GM21737 (cell line): ENCODE results near the gene SHROOM1.
A peak's percentile ranks its signal among the peaks of the same experiment; 100 is the strongest.

Experiments used
- ATAC-seq: cut with Tn5 transposase; IDR thresholded peaks from one replicate; pipeline ENCODE4 v1.9.1; 2021; ENCODE audit warnings: mild to moderate bottlenecking, moderate library complexity; ENCODE audit not compliant: unreplicated experiment

The SHROOM1 gene

GRCh38 chr5:132825033-132825833, 5.2 kb downstream of the SHROOM1 start:
- no peak for ATAC-seq

GRCh38 chr5:132824426-132824825, 6.0 kb downstream of the SHROOM1 start:
- ATAC-seq: no peak

- no peak for ATAC-seq
Measured at GRCh38 chr5:132823481-132824050, 6.9 kb downstream of the SHROOM1 start.

- no peak for ATAC-seq
Measured at GRCh38 chr5:132822650-132823480, 7.6 kb downstream of the SHROOM1 start.

DNA sequence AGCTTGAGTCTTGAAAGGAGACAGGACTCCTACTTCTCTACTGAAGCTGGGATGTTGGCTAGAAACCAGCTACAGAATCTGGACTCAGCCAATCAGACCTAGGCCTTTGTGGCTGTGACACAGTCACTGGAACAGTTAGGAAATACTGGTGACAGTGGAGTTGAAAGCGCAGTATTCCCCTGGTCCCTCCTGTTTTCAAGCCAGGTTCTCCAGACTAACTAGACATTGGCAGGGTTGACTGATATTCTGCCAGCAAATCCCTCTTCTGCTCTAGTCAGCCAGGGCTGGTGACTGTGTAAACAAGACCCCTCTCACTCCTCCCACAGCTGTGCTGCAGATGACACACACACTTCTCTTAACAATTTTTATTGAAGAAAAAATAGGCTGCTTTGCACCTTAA, 8.7 kb downstream of the SHROOM1 start:
- ATAC-seq: no peak

DNA sequence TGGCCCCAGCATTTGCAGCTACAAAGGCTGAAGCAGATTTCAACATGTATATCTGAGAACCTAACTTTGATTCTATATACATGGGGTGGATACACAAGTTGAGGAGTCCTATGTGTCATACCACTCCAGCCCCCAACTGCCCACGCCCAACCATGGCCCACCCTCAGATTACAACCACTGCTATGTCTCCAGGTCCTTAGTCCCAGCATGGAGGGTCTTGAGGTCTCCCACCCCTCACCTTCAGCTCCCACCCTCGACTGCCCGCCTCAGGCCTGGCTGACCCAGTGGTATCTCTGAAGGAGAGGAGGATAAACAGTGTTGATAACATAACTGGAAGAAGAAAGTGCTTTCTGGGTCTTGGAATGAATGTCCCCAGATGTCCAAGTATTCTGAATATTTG, 9.1 kb downstream of the SHROOM1 start:
- no peak for ATAC-seq

- peak; percentile 60 for ATAC-seq
Measured at GRCh38 chr5:132820162-132820754, 10.2 kb downstream of the SHROOM1 start.

DNA sequence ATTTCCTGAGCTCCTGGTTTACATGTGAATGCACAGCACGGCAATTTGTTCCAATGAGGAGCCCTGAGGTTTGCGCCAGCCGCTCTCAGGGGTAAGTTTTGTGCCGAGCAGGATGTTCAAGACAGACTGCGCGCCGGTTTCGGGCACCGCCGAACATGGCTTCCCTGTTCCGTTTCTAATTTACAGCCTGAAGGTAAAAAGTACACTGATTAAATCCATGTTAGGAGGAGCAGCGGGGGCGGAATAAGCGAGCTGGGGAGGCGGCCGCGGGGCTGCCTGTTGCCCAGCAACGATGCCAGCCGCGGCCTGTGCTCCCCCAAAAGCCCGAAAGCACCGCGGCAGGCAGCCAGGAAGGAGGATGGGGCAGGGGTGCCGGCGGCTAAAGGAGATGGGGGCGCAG, 11.0 kb downstream of the SHROOM1 start:
- no peak for ATAC-seq

GRCh38 chr5:132817011-132817410, 13.4 kb downstream of the SHROOM1 start:
- no peak for ATAC-seq

DNA sequence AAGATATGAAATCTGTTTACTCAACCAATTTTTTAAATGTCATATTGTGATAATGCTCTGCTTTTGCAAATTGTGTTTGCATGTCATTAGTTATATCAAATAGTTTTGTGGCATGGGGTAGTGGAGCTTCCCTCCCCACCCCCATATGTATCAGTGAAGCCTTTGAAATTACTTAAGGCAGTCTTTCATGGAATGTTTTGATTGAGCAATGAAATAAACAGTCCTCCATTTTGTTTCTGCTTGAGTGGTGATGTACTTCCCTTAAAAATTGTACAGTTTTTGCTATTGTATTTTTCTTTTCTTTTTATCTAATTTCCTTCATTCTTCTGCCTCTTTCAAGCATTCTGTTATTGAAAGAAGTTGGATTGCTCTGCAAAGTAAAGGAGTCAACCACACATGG, 13.9 kb downstream of the SHROOM1 start:
- ATAC-seq: no peak

DNA sequence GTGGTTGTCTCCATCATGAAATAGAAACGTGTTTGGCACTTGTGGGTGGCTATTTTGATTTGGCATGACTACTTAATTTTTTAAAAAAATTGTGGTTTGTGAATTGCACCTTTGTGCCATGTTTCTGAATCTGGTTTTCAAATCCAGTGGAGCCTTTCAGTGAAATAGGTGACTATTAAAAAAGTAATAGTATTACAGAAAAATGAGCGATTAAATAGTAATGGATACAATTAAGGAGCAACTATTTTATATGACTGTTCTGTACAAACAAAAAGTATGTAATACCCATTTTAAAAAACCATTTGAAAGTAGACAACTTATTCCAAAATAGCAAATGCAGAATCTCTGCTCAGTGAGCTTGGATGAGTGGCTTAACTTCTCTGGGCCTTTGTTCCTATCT, 14.4 kb downstream of the SHROOM1 start:
- no peak for ATAC-seq

DNA sequence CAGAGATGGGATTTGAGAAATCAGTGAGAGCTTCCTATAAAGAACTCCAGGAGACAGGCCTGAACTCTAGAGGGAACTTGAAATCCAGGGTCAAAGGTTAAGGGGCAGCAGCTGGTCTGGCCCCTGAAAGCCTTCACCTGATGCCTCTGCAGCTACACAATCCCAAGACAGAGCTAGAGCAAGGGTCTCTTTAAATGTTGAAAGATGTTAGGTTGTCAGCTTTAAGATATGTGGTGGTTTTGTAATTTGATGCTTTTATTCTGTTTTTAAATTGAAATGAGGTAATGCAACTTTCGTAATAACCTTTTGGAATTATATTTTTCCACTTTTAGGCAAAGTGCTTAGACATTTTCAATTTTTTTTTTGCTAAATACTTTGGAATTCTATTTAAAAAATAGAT, 15.0 kb downstream of the SHROOM1 start:
- ATAC-seq: no peak

GRCh38 chr5:132814503-132815294, 15.7 kb downstream of the SHROOM1 start:
- ATAC-seq: no peak

GRCh38 chr5:132813599-132814502, 16.6 kb downstream of the SHROOM1 start:
- no peak for ATAC-seq

DNA sequence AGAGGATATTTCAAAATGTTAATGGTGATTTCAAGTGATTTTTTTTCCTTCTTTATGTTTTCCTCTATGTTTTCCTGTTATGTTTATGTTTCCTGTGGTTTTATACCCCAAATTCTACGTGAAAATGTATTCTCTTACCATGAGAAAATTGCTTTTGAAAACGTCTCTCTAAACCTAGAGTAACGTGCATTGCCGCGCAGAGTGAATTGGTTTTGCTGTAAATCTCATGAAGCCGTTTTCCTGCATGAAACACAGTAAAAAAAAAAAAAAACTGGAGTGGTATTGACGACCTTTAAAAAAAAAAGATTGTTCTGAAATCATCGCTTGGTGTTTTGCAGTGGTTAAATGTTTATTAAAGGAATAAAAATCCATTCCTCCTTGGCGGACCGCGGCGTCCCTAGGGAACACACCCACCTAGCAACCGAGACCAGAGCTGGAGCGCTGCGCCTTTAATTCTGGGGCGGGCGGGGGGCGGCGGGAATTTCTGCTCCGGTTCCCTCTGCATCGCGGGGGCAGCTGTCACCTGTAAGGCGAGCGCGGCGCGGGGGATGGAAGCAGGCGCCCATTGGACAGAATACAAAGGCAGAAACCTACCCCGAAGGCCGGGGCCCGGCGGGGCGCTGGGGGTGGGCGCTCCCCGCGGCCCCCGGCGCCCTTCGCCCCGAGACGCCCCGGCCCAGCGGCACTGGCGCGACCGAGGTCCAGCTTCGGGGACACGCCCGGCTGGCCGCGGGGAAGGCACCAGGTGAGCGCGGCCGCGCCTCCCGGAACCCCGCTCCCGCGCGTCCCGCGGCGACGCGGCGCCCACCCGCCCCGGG, 17.5 kb downstream of the SHROOM1 start, which contains the start of gene SOWAHA:
Gene SOWAHA (plus strand): TSS at position 522 of the 818 bp plus-strand sequence. CDS start 320 bp downstream, outside the sequence.
- ATAC-seq: no peak

DNA sequence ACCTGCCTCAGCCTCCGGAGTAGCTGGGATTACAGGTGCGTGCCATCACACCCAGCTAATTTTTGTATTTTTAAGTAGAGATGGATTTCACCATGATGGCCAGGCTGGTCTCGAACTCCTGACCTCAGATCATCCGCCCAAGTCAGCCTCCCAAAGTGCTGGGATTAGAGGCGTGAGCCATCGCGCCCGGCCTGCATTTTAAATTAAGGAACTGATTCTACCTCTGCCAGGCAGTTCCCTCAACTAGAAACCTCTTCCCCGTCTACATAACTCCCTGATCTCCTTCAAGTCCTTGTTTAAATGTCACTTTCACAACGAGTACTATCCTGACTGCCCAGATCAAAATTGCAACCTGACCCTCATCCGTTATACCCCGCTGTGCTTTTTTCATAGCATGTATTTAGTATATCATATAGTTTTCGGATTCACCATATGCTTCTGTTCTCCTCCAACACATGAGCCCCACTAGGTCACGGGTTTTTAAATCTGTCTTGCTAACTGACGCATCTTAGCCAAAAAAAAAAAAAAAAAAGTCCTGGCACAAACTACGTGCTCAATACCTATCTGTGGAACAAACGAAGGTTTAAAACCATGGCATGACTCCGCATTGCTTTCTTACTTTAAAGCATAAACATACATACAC, 18.2 kb downstream of the SHROOM1 start:
- no peak for ATAC-seq

DNA sequence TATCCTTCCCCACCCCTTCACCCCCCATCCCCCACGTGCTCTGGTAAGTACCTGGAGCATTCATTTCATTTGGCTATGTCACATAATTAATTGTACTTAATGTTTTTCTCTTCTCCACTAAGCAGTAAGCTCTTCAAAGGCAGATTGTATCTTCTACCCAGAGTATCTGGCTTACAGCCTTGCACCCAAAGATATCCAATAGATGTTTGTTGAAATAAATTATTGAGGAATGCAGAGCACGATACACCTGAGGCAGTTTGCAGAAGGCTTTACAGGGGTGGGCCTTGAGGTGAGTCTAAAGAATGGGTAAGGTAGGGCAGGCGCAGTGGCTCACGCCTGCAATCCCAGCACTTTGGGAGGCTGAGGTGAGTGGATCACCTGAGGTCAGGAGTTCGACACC, 19.8 kb downstream of the SHROOM1 start:
- no peak for ATAC-seq

DNA sequence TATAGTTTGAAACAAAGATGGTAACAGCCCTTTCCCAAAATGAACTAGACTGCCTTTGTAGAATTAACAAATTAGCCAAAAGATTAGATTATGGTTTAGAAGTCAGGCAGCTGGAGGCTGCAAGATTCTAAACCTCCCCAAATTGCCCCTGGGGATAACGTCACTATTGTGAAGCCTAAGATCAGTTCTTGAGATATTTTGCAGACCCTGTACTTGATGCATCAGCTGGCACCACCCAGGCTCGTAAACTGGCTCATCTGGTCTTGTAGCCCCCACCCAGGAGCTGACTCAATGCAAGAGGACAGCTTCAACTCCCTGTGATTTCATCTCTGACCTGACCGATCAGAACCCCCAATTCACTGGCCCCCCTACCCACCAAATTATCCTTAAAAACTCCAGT, 21.6 kb downstream of the SHROOM1 start:
- ATAC-seq: no peak
